Activated CD4-positive, alpha-beta memory T cell treated with anti-CD3 and anti-CD28 coated beads for 36 hours (primary cell): Measurements from ENCODE around the gene RNF114. TPM values are rescaled to one million over a fixed set of nuclear protein-coding genes. Genes with fewer than 3 reads are reported as not detected.

Experiments used
- CTCF ChIA-PET: fragments of 350-600 bp; sonication (Branson Sonifier 250); formaldehyde crosslinking; loops from one replicate; lab custom pipeline; 2021; ENCODE audit warnings: antibody characterized with exemption, inconsistent platforms; lab: Charles Lee
- POLR2A ChIA-PET: fragments of 350-600 bp; sonication (Branson Sonifier 250); formaldehyde crosslinking; loops from one replicate; lab custom pipeline; 2021; ENCODE audit warnings: antibody characterized with exemption; lab: Charles Lee
- DNase-seq: peaks from one replicate; pipeline ENCODE4 v3.0.0-alpha.2; 2020
- H3K27ac Mint-ChIP-seq: one replicate; pipeline ENCODE4 v1.8.0; 2021; ENCODE audit warnings: mixed read lengths
- H3K27me3 Mint-ChIP-seq: one replicate; pipeline ENCODE4 v1.8.0; 2021; ENCODE audit warnings: mixed read lengths
- H3K36me3 Mint-ChIP-seq: one replicate; pipeline ENCODE4 v1.8.0; 2021; ENCODE audit warnings: mixed read lengths
- H3K4me1 Mint-ChIP-seq: one replicate; pipeline ENCODE4 v1.8.0; 2021; ENCODE audit warnings: low read depth, mixed read lengths
- H3K4me3 Mint-ChIP-seq: one replicate; pipeline ENCODE4 v1.8.0; 2021; ENCODE audit warnings: mild to moderate bottlenecking, mixed read lengths
- H3K9me3 Mint-ChIP-seq: one replicate; pipeline ENCODE4 v1.8.0; 2021; ENCODE audit warnings: mixed read lengths
- intact Hi-C: fragments of 100-400 bp; cut with micrococcal nuclease; formaldehyde crosslinking; loops from one replicate; pipeline ENCODE4 v1.15.1; 2023
- total RNA-seq, 2 experiments: library from RNA; stranded (reverse); gene quantifications; one replicate each; pipeline ENCODE4 v1.2.3, GENCODE V29; 2021

Gene RNF114
- 10 to 100 TPM; 72.1 to 72.4 TPM for total RNA-seq

- Mint-ChIP-seq H3K4me3 (peak within 1 kb of the TSS; percentile 93), H3K4me1 (peaks cover 37% of the 10 kb centered on the region), H3K27ac (peak within 1 kb of the TSS; percentile 71), H3K9me3 (no peaks in the 10 kb centered on the region), H3K27me3 (no peaks in the 10 kb centered on the region), H3K36me3 (peaks cover 18% of the 10 kb centered on the region)
- ChIA-PET CTCF (interaction anchor here (0.6 to 5.0 kb wide), 12 partner anchors 9 to 551 kb away, joined by 3 to 30 read pairs (median 3); partner anchors contain the start of gene SPATA2), POLR2A (interaction anchor here (0.7 to 1.8 kb wide), 5 partner anchors 14 to 341 kb away, joined by 3 to 10 read pairs (median 3); partner anchors contain the start of genes SLC9A8 and SPATA2)
- peak; percentile 94 for DNase-seq
- intact Hi-C loops, result no loop called here
Measured at GRCh38 chr20:49936153-49937026, at the start of gene RNF114. TSS of gene RNF114 (plus strand) at chr20:49936397. CDS start at chr20:49936413, 16 bp downstream.

GRCh38 chr20:49886571-49887213, 49.5 kb upstream of the RNF114 start:
- ChIA-PET CTCF (interaction anchor here (0.7 to 8.4 kb wide), 14 partner anchors 9 to 344 kb away, joined by 3 to 77 read pairs (median 4); no protein-coding TSS in a partner anchor), POLR2A (interaction anchor here (0.9 kb wide), 1 partner anchor 29 kb away, joined by 3 read pairs; no protein-coding TSS in a partner anchor)
- Mint-ChIP-seq H3K27ac (no peak overlapping the region), H3K27me3 (no peaks in the 10 kb centered on the region), H3K36me3 (peaks cover 25% of the 10 kb centered on the region), H3K9me3 (no peaks in the 10 kb centered on the region), H3K4me1 (peaks cover 6% of the 10 kb centered on the region), H3K4me3 (no peak overlapping the region)
- intact Hi-C loops, result no loop called here
- DNase-seq, result no peak

GRCh38 chr20:49887251-49888211, 48.7 kb upstream of the RNF114 start:
- POLR2A ChIA-PET, result interaction anchor here (0.9 kb wide), 1 partner anchor 29 kb away, joined by 3 read pairs; no protein-coding TSS in a partner anchor
- H3K27me3 Mint-ChIP-seq, result no peaks in the 10 kb centered on the region
- H3K9me3 Mint-ChIP-seq, result no peaks in the 10 kb centered on the region
- peak overlapping the region; percentile 24 for H3K27ac Mint-ChIP-seq
- CTCF ChIA-PET, result interaction anchor here (0.7 to 8.4 kb wide), 30 partner anchors 9 to 345 kb away, joined by 3 to 77 read pairs (median 4); no protein-coding TSS in a partner anchor
- intact Hi-C loops, result no loop called here
- H3K36me3 Mint-ChIP-seq, result peaks cover 22% of the 10 kb centered on the region
- no peak for DNase-seq
- no peak overlapping the region for H3K4me3 Mint-ChIP-seq
- H3K4me1 Mint-ChIP-seq, result peaks cover 12% of the 10 kb centered on the region

GRCh38 chr20:49888212-49889000, 47.8 kb upstream of the RNF114 start:
- H3K36me3 Mint-ChIP-seq, result peaks cover 20% of the 10 kb centered on the region
- H3K27ac Mint-ChIP-seq, result no peak overlapping the region
- H3K27me3 Mint-ChIP-seq, result no peaks in the 10 kb centered on the region
- ChIA-PET CTCF (interaction anchor here (0.6 to 8.4 kb wide), 30 partner anchors 8 to 354 kb away, joined by 3 to 77 read pairs (median 4); no protein-coding TSS in a partner anchor), POLR2A (no interaction called here)
- H3K4me3 Mint-ChIP-seq, result no peak overlapping the region
- intact Hi-C loops, result no loop called here
- H3K9me3 Mint-ChIP-seq, result no peaks in the 10 kb centered on the region
- DNase-seq, result peak; percentile 75
- H3K4me1 Mint-ChIP-seq, result peaks cover 20% of the 10 kb centered on the region

GRCh38 chr20:49889001-49889934, 46.9 kb upstream of the RNF114 start:
- Mint-ChIP-seq H3K36me3 (peaks cover 16% of the 10 kb centered on the region), H3K4me3 (no peak overlapping the region), H3K4me1 (peaks cover 28% of the 10 kb centered on the region), H3K27me3 (no peaks in the 10 kb centered on the region), H3K27ac (no peak overlapping the region), H3K9me3 (no peaks in the 10 kb centered on the region)
- DNase-seq, result no peak
- ChIA-PET CTCF (interaction anchor here (0.6 to 8.4 kb wide), 27 partner anchors 8 to 355 kb away, joined by 3 to 77 read pairs (median 4); no protein-coding TSS in a partner anchor), POLR2A (no interaction called here)
- intact Hi-C loops, result no loop called here

- Mint-ChIP-seq H3K27me3 (no peaks in the 10 kb centered on the region), H3K36me3 (peaks cover 13% of the 10 kb centered on the region), H3K4me3 (no peak overlapping the region), H3K27ac (no peak overlapping the region), H3K9me3 (no peaks in the 10 kb centered on the region), H3K4me1 (peaks cover 34% of the 10 kb centered on the region)
- no peak for DNase-seq
- POLR2A ChIA-PET, result no interaction called here
- intact Hi-C loops, result loop anchor here (5.0 kb wide), 1 partner anchor 37 kb away; no protein-coding TSS in a partner anchor
- CTCF ChIA-PET, result interaction anchor here (1.4 to 8.4 kb wide), 5 partner anchors 15 to 355 kb away, joined by 3 to 77 read pairs (median 5); no protein-coding TSS in a partner anchor
Measured at GRCh38 chr20:49889935-49890333, 46.3 kb upstream of the RNF114 start.

- no peak overlapping the region for H3K27ac Mint-ChIP-seq
- H3K36me3 Mint-ChIP-seq, result peaks cover 13% of the 10 kb centered on the region
- H3K4me3 Mint-ChIP-seq, result no peak overlapping the region
- intact Hi-C loops, result loop anchor here (5.0 kb wide), 1 partner anchor 37 kb away; no protein-coding TSS in a partner anchor
- no peak for DNase-seq
- peaks cover 35% of the 10 kb centered on the region for H3K4me1 Mint-ChIP-seq
- H3K9me3 Mint-ChIP-seq, result no peaks in the 10 kb centered on the region
- no peaks in the 10 kb centered on the region for H3K27me3 Mint-ChIP-seq
- POLR2A ChIA-PET, result no interaction called here
- CTCF ChIA-PET, result interaction anchor here (0.6 to 8.4 kb wide), 2 partner anchors 276 to 280 kb away, joined by 4 to 77 read pairs; no protein-coding TSS in a partner anchor
Measured at GRCh38 chr20:49890471-49891361, 45.5 kb upstream of the RNF114 start.

- H3K27me3 Mint-ChIP-seq, result no peaks in the 10 kb centered on the region
- H3K9me3 Mint-ChIP-seq, result no peaks in the 10 kb centered on the region
- H3K4me1 Mint-ChIP-seq, result peaks cover 35% of the 10 kb centered on the region
- CTCF ChIA-PET, result interaction anchor here (0.6 to 8.4 kb wide), 4 partner anchors 15 to 281 kb away, joined by 3 to 77 read pairs (median 6); no protein-coding TSS in a partner anchor
- H3K36me3 Mint-ChIP-seq, result peaks cover 13% of the 10 kb centered on the region
- intact Hi-C loops, result loop anchor here (5.0 kb wide), 1 partner anchor 36 kb away; no protein-coding TSS in a partner anchor
- no peak for DNase-seq
- no peak overlapping the region for H3K4me3 Mint-ChIP-seq
- POLR2A ChIA-PET, result no interaction called here
- peak overlapping the region; percentile 60 for H3K27ac Mint-ChIP-seq
Measured at GRCh38 chr20:49891476-49892110, 44.6 kb upstream of the RNF114 start.
